Naive B cell (primary cell): ENCODE results near the gene GXYLT2. TPM values are rescaled to one million over a fixed set of nuclear protein-coding genes. Genes with fewer than 3 reads are reported as not detected.

Source experiments
- polyA plus RNA-seq, 6 donors: library from polyadenylated mRNA; unstranded; fragments of 300-500 nt; fragmentation: Illumina TruSeq; gene quantifications; one replicate each; pipeline ENCODE4 v1.2.3, GENCODE V29; 2021; ENCODE audit warnings: low read depth in 6 of 6

GXYLT2 gene
- polyA plus RNA-seq, 6 donors from 2014 or later, result not detected

Other genes with a start within 250 kb of the GXYLT2 start
- 10 to 100 TPM in 5 of 6 donors, 1 to 10 TPM in 1; 9.6 to 19.4 (median 14.6) TPM for gene SHQ1, start 39.6 kb upstream of the GXYLT2 start, polyA plus RNA-seq
- gene PPP4R2, start 108.8 kb downstream of the GXYLT2 start, polyA plus RNA-seq, result 10 to 100 TPM; 18.0 to 42.7 (median 30.2) TPM
- gene EBLN2, start 173.6 kb downstream of the GXYLT2 start, polyA plus RNA-seq, result 1 to 10 TPM in 4 of 6 donors, under 1 TPM in 2; 0.67 to 2.6 (median 1.1) TPM